ENCODE data around the gene ADAM22. TPM values are rescaled to one million over a fixed set of nuclear protein-coding genes. Genes with fewer than 3 reads are reported as not detected.
A peak's percentile ranks its signal among the peaks of the same experiment; 100 is the strongest.

The ADAM22 gene
- total and polyA plus RNA-seq, 2 donors: 0.96 to 4.3 TPM

GRCh38 chr7:88224601-88225275 is 290.7 kb downstream of the ADAM22 start:
- Histone ChIP-seq H3K36me3 (ENCODE audit: control insufficient read depth in 2 of 2, insufficient read depth in 2 of 2, low read length in 1 of 2) (no peaks in the 10 kb centered on the region), H3K4me1 (ENCODE audit: control insufficient read depth in 2 of 2, insufficient read depth in 2 of 2, low read length in 2 of 2) (peaks cover 2 to 8% of the 10 kb centered on the region in 2 donors), H3K4me3 (ENCODE audit: low read length in 2 of 2) (no peak overlapping the region), H3K27ac (ENCODE audit: low read depth in 1 of 2, low read length in 1 of 2) (no peak overlapping the region), H3K27me3 (ENCODE audit: control insufficient read depth in 2 of 2, insufficient read depth in 1 of 2, low read length in 1 of 2) (no peaks in the 10 kb centered on the region), H3K9me3 (ENCODE audit: control insufficient read depth in 2 of 2, insufficient read depth in 1 of 2, low read length in 1 of 2) (no peaks in the 10 kb centered on the region)
- no peak for DNase-seq (ENCODE audit: low read depth in 6 of 9, low spot score in 9 of 9)
- WGBS: 49% methylated on average over 2 of the region's 2 CpGs

- no peaks in the 10 kb centered on the region for H3K4me1 ChIP-seq (ENCODE audit: control insufficient read depth in 2 of 2, insufficient read depth in 2 of 2, low read length in 2 of 2)
- no peak overlapping the region for H3K4me3 ChIP-seq (ENCODE audit: low read length in 2 of 2)
- no peaks in the 10 kb centered on the region for H3K9me3 ChIP-seq (ENCODE audit: control insufficient read depth in 2 of 2, insufficient read depth in 1 of 2, low read length in 1 of 2)
- H3K27me3 ChIP-seq (ENCODE audit: control insufficient read depth in 2 of 2, insufficient read depth in 1 of 2, low read length in 1 of 2): no peaks in the 10 kb centered on the region
- no peak for DNase-seq (ENCODE audit: low read depth in 6 of 9, low spot score in 9 of 9)
- H3K27ac ChIP-seq (ENCODE audit: low read depth in 1 of 2, low read length in 1 of 2): no peak overlapping the region
- no peaks in the 10 kb centered on the region for H3K36me3 ChIP-seq (ENCODE audit: control insufficient read depth in 2 of 2, insufficient read depth in 2 of 2, low read length in 1 of 2)
- 95% methylated on average over 4 of the region's 4 CpGs for WGBS
Observed at GRCh38 chr7:88226201-88226600, 292.1 kb downstream of the ADAM22 start.

- DNase-seq (ENCODE audit: low read depth in 6 of 9, low spot score in 9 of 9): no peak
- no peaks in the 10 kb centered on the region for H3K27me3 ChIP-seq (ENCODE audit: control insufficient read depth in 2 of 2, insufficient read depth in 1 of 2, low read length in 1 of 2)
- no peaks in the 10 kb centered on the region for H3K4me1 ChIP-seq (ENCODE audit: control insufficient read depth in 2 of 2, insufficient read depth in 2 of 2, low read length in 2 of 2)
- H3K9me3 ChIP-seq (ENCODE audit: control insufficient read depth in 2 of 2, insufficient read depth in 1 of 2, low read length in 1 of 2): no peaks in the 10 kb centered on the region
- WGBS: 98% methylated on average over 6 of the region's 6 CpGs
- no peak overlapping the region for H3K4me3 ChIP-seq (ENCODE audit: low read length in 2 of 2)
- H3K27ac ChIP-seq (ENCODE audit: low read depth in 1 of 2, low read length in 1 of 2): no peak overlapping the region
- no peaks in the 10 kb centered on the region for H3K36me3 ChIP-seq (ENCODE audit: control insufficient read depth in 2 of 2, insufficient read depth in 2 of 2, low read length in 1 of 2)
Observed at GRCh38 chr7:88226886-88227516, 292.9 kb downstream of the ADAM22 start.

- Histone ChIP-seq H3K27ac (ENCODE audit: low read depth in 1 of 2, low read length in 1 of 2) (no peak overlapping the region), H3K4me1 (ENCODE audit: control insufficient read depth in 2 of 2, insufficient read depth in 2 of 2, low read length in 2 of 2) (no peaks in the 10 kb centered on the region), H3K36me3 (ENCODE audit: control insufficient read depth in 2 of 2, insufficient read depth in 2 of 2, low read length in 1 of 2) (no peaks in the 10 kb centered on the region), H3K4me3 (ENCODE audit: low read length in 2 of 2) (no peak overlapping the region), H3K27me3 (ENCODE audit: control insufficient read depth in 2 of 2, insufficient read depth in 1 of 2, low read length in 1 of 2) (no peaks in the 10 kb centered on the region), H3K9me3 (ENCODE audit: control insufficient read depth in 2 of 2, insufficient read depth in 1 of 2, low read length in 1 of 2) (no peaks in the 10 kb centered on the region)
- no peak for DNase-seq (ENCODE audit: low read depth in 6 of 9, low spot score in 9 of 9)
- WGBS: 98% methylated on average over 4 of the region's 4 CpGs
Observed at GRCh38 chr7:88229302-88229995, 295.4 kb downstream of the ADAM22 start.

GRCh38 chr7:88230646-88231045 is 296.6 kb downstream of the ADAM22 start:
- Histone ChIP-seq H3K4me3 (ENCODE audit: low read length in 2 of 2) (no peak overlapping the region), H3K27ac (ENCODE audit: low read depth in 1 of 2, low read length in 1 of 2) (no peak overlapping the region), H3K36me3 (ENCODE audit: control insufficient read depth in 2 of 2, insufficient read depth in 2 of 2, low read length in 1 of 2) (no peaks in the 10 kb centered on the region), H3K27me3 (ENCODE audit: control insufficient read depth in 2 of 2, insufficient read depth in 1 of 2, low read length in 1 of 2) (no peaks in the 10 kb centered on the region), H3K4me1 (ENCODE audit: control insufficient read depth in 2 of 2, insufficient read depth in 2 of 2, low read length in 2 of 2) (no peaks in the 10 kb centered on the region), H3K9me3 (ENCODE audit: control insufficient read depth in 2 of 2, insufficient read depth in 1 of 2, low read length in 1 of 2) (no peaks in the 10 kb centered on the region)
- no peak for DNase-seq (ENCODE audit: low read depth in 6 of 9, low spot score in 9 of 9)
- WGBS: 93% methylated on average over 5 of the region's 5 CpGs

- no peak overlapping the region for H3K4me3 ChIP-seq (ENCODE audit: low read length in 2 of 2)
- H3K27ac ChIP-seq (ENCODE audit: low read depth in 1 of 2, low read length in 1 of 2): no peak overlapping the region
- H3K9me3 ChIP-seq (ENCODE audit: control insufficient read depth in 2 of 2, insufficient read depth in 1 of 2, low read length in 1 of 2): no peaks in the 10 kb centered on the region
- DNase-seq (ENCODE audit: low read depth in 6 of 9, low spot score in 9 of 9): no peak
- H3K36me3 ChIP-seq (ENCODE audit: control insufficient read depth in 2 of 2, insufficient read depth in 2 of 2, low read length in 1 of 2): no peaks in the 10 kb centered on the region
- no peaks in the 10 kb centered on the region for H3K4me1 ChIP-seq (ENCODE audit: control insufficient read depth in 2 of 2, insufficient read depth in 2 of 2, low read length in 2 of 2)
- H3K27me3 ChIP-seq (ENCODE audit: control insufficient read depth in 2 of 2, insufficient read depth in 1 of 2, low read length in 1 of 2): no peaks in the 10 kb centered on the region
Observed at GRCh38 chr7:88233828-88234227, 299.8 kb downstream of the ADAM22 start.

- Histone ChIP-seq H3K4me1 (ENCODE audit: control insufficient read depth in 2 of 2, insufficient read depth in 2 of 2, low read length in 2 of 2) (no peaks in the 10 kb centered on the region), H3K27ac (ENCODE audit: low read depth in 1 of 2, low read length in 1 of 2) (no peak overlapping the region), H3K36me3 (ENCODE audit: control insufficient read depth in 2 of 2, insufficient read depth in 2 of 2, low read length in 1 of 2) (no peaks in the 10 kb centered on the region), H3K27me3 (ENCODE audit: control insufficient read depth in 2 of 2, insufficient read depth in 1 of 2, low read length in 1 of 2) (no peaks in the 10 kb centered on the region), H3K4me3 (ENCODE audit: low read length in 2 of 2) (no peak overlapping the region), H3K9me3 (ENCODE audit: control insufficient read depth in 2 of 2, insufficient read depth in 1 of 2, low read length in 1 of 2) (no peaks in the 10 kb centered on the region)
- no peak for DNase-seq (ENCODE audit: low read depth in 6 of 9, low spot score in 9 of 9)
- 99% methylated on average over 1 of the region's 1 CpG for WGBS
Observed at GRCh38 chr7:88239852-88240251, 305.8 kb downstream of the ADAM22 start.

GRCh38 chr7:88243345-88243909 is 309.4 kb downstream of the ADAM22 start:
- H3K27ac ChIP-seq (ENCODE audit: low read depth in 1 of 2, low read length in 1 of 2): no peak overlapping the region
- H3K4me1 ChIP-seq (ENCODE audit: control insufficient read depth in 2 of 2, insufficient read depth in 2 of 2, low read length in 2 of 2): no peaks in the 10 kb centered on the region
- no peaks in the 10 kb centered on the region for H3K9me3 ChIP-seq (ENCODE audit: control insufficient read depth in 2 of 2, insufficient read depth in 1 of 2, low read length in 1 of 2)
- 53% methylated on average over 2 of the region's 2 CpGs for WGBS
- H3K27me3 ChIP-seq (ENCODE audit: control insufficient read depth in 2 of 2, insufficient read depth in 1 of 2, low read length in 1 of 2): no peaks in the 10 kb centered on the region
- no peak overlapping the region for H3K4me3 ChIP-seq (ENCODE audit: low read length in 2 of 2)
- peak in 3 of 9 donors; percentile 2 to 25 (median 2) for DNase-seq (ENCODE audit: low read depth in 6 of 9, low spot score in 9 of 9)
- no peaks in the 10 kb centered on the region for H3K36me3 ChIP-seq (ENCODE audit: control insufficient read depth in 2 of 2, insufficient read depth in 2 of 2, low read length in 1 of 2)

GRCh38 chr7:88244258-88244657 is 310.2 kb downstream of the ADAM22 start:
- Histone ChIP-seq H3K27me3 (ENCODE audit: control insufficient read depth in 2 of 2, insufficient read depth in 1 of 2, low read length in 1 of 2) (no peaks in the 10 kb centered on the region), H3K27ac (ENCODE audit: low read depth in 1 of 2, low read length in 1 of 2) (no peak overlapping the region), H3K9me3 (ENCODE audit: control insufficient read depth in 2 of 2, insufficient read depth in 1 of 2, low read length in 1 of 2) (no peaks in the 10 kb centered on the region), H3K4me1 (ENCODE audit: control insufficient read depth in 2 of 2, insufficient read depth in 2 of 2, low read length in 2 of 2) (no peaks in the 10 kb centered on the region), H3K36me3 (ENCODE audit: control insufficient read depth in 2 of 2, insufficient read depth in 2 of 2, low read length in 1 of 2) (no peaks in the 10 kb centered on the region), H3K4me3 (ENCODE audit: low read length in 2 of 2) (no peak overlapping the region)
- DNase-seq (ENCODE audit: low read depth in 6 of 9, low spot score in 9 of 9): no peak
- 98% methylated on average over 1 of the region's 1 CpG for WGBS

All from thymus (tissue), 11 donors.